NCI-H1436 (cell line): ENCODE results near the gene TBC1D8.
"Not testable (repeated sequence)": the region's sequence is repeated elsewhere in the genome, so short reads cannot be mapped to it uniquely, and the experiment has no call there.

ENCODE experiments used
- DNase-seq: peaks from one replicate; lab custom pipeline; 2025; lab: John Stamatoyannopoulos, UW

TBC1D8 gene

DNA sequence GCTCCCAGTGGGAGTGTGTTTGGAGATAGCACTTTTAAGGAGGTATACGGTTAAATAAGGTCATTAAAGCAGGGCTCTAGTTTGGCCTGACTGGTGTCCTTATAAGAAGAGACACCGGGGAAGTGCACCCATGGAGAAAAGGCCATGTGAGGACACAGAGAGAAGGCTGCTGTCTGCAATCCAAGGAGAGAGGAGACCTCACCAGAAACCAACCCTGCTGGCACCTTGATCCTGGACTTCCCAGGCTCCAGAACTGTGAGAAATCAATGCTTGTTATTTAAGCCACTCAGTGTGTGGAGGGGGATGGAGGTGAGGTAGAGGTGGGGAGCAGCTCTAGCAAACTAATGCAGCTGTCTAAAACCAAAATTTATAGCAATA lies 87.1 kb downstream of the TBC1D8 start:
- no peak for DNase-seq

DNA sequence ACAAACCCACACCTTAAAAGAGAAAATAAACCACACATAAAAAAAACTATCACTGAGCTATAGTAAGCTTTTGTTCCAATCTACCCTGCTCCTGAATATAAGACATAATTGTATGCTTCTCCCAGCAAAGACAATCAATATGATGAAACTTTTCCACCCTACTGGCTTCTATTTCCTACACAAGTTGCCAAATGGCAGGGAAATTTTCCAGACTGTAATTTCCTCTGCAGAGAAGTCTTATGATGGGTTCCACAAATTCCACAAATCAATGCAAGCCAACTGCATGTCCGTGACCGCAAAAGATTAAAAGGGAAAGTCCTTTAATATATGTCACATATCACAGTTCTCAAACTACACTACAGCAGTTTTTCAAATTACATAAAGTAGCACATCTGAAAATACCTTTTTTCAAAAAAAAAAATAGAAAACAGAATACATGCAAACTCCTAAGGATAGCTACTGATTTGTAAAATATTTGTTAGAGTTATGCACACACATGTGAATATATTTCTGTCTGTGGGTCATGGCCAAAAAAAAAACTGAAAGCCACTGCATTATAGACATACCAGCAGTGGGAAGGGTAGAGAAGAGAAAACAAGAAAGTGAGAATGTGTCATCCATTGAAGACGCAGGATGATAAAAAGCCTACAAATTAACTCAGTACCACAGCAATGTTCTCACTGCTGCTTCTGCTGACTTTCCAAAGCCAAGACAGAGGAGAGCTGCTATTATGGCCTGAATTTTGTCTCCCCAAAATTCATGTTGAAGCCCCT lies 87.6 kb downstream of the TBC1D8 start:
- no peak for DNase-seq

DNA sequence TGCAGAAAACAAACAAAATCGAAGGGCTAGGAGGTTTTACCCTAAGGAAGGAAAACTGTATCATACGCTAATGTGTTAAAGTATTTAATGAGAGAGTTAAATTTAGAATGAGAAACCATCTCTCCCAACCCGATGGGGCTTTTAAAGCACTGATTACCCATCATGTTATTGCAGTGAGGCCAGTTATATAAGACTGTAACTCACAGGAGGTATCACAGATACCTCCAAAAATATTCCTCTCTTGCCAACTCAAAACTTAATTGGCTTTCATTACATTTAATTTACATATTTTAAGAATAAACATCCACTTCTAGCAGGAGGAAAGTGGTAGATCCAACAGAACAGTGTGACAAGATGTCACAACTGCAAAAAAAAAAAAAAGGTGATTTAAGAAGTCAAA lies 92.8 kb downstream of the TBC1D8 start:
- DNase-seq, result no peak

DNA sequence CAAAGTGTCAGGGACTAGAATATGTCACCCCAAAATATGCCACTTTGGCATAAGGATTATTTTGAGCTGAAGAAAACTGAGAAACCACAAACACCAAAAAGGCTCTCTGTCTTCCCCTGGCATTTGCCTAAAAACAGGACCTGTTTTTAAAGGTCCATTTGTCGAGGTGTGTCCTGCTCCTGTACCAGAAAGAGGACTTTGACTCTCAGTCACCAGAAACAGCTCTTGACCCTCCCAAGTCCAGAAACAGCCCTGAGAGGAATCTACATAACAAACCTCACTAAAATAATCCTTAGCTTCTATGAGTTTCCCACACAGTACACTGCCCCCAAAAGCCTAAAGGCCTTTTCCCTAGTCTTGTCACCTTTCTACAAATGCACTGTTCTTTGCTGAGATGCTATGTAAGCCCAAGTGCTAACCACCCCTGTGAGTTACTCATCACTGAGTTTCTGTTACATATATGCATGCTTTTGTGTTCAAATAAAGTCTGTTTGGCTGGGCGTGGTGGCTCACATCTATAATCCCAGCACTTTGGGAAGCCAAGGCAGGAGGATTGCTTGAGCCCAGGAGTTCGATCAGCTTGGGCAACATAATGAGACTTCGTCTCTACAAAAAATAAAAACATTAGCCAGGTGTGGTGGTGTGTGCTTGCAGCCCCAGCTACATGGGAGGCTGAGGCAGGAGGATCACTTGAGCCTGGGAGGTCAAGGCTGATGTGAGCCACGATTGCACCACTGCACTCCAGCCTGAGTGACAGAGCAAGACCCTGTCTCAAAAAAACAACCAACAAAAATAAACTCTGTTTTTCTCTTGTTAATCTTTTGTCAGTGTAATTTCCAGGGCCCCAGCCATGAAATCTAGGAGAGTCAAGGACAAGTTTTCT lies 93.9 kb downstream of the TBC1D8 start:
- DNase-seq, result no peak

DNA sequence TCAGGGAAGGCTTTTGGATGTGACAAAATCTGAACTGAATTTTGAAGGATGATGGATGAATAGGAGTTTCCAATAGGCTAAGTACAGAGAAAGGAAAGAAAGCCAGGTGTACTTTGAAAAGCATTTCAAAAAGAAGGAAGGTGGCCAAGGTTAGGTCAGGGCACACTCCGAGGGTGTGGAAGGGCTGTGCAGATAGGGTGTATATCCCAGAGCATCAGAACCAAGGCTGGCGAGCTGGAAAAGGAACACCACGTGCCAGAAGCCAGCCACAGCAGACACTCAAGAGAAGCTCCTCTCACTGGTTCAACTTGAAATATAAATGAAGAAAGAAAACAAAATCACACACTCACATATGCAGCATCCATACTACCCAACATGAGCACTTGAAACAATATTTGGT lies 98.1 kb downstream of the TBC1D8 start:
- DNase-seq, result no peak

DNA sequence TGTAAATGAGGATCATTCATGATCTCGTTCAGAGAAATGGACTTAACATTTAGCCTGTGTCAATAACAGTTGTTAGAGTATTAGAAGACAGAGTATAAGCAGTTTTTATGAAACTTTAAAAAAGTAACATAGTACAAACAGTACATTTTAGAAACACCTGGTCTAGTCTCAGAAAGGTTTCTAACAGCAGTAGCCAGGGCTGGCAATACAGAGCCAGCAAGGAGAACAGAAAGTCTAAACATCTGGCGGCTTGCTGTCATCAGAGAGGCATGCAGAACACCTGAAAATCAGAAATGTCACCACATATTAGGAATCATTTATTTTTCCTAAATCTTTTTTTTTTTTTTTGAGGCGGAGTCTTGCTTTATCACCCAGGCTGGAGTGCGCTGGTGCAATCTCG lies 99.0 kb downstream of the TBC1D8 start:
- DNase-seq, result no peak

DNA sequence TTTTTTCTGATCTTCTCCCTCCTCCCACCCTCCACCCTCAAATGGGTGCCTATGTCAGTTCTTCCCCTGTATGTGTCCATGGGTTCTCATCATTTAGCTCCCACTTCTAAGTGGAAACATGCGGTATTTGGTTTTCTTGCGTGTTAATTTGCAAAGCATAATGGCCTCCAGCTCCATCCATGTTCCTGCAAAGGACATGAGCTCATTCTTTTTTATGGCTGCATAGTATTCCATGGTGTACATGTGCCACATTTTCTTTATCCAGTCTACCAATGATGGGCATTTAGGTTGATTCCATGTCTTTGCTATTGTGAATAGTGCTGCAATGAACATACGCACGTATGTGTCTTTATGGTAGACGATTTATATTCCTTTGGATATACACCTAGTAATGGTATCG lies 100.3 kb downstream of the TBC1D8 start:
- DNase-seq, result not testable (repeated sequence)

DNA sequence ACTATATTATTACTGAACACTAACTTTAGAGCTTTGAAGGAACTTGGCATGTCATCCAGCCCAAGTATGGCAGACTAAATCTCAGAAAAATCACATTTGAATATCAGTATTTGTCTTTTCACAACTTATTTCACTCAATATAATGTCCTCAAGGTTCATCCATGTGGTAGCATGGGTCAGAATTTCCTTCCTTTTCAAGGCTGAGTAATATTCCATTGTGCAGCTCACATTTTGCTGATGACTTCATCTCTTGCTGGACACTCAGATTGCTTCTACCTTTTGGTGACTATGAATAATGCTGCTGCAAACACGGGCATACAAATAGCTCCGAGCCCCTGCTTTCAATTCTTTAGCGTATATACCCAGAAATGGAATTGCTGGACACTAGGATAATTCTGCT lies 102.4 kb downstream of the TBC1D8 start:
- DNase-seq, result no peak

DNA sequence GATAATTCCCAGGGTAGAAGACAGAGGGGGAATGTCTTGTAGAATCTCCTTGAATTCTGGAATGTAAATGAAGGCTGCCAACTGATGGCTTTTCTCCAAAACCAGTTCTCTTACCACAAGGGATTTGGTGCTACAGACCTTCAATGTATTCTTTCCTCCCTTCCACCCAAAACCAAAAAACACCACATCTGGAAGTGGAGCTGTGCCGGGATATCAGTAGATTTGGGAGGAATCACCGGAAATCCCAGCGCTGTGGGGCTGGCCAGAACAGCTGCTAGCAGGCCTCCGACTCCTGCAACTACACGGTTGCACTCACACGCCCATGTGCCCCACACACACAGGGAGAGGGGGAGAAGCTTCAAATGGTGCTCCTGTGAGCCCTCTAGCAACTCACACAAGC lies 103.4 kb downstream of the TBC1D8 start:
- DNase-seq, result no peak

DNA sequence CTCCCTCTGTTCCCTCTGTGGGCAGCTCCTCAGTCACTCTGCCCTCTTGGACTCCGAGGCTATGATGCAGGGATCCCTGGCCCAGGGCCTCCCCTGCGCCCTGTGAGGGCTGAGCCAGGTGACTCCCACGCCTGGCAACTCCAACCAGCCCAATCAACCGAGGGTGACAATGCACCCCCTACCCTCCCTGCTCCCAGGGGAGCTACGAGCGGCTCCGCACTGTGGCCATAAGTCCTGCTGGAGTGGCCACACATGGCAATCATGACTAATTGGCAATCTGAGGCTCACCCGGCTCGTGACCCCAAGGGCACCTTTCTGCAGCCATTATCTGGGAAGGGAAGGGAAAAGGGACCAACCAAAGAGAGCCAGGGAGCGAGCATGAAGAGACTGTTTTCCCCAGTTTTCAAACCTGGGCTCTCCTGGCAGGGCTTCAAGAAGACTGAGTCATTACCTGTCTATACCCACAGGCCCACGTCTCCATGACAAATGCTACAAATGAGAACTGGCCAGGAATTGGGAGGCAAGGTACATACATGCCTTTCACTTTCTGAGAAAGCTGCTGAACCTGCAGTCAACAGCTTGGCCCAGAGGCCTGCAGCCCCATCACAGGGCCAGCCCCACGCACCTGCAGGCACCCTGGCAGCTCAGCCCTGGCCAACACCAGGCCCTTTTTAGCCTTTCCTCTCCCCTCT lies 104.0 kb downstream of the TBC1D8 start:
- no peak for DNase-seq

DNA sequence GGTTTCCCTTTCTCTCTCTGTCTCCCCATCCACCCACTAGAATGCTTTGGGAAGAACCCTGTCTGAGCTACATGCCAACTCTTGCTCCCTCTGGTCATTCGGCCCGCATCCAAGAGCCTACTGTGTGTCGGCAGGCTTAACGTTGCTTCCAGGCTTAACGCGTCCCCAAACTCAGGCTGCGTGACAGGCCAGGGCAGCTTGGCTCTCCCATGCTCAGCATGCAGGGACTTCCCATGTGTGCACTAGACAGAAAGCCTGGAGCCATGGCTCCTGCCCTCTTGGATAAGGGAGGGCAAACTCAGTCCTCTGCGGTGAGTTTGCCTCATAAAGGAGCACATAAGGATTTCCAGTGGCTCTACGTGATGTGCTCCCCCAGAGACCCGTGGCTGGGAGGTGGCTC lies 105.9 kb downstream of the TBC1D8 start:
- no peak for DNase-seq

DNA sequence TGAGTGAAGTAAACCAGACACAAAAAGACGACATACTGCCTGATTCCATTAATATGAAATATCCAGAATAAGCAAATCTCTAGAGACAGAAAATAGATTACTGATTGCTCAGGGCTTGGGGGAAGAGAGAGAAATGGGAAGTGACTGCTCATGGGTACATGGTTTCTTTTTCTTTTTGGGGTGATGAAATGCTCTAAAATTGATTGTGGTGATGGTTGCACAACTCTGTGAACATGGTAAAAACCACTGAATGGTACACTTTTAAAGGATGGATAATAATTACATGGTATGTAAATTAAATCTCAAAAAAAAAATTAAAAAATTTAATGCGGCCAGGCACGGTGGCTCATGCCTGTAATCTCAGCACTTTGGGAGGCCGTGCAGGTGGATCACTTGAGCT lies 109.8 kb downstream of the TBC1D8 start:
- DNase-seq, result no peak

DNA sequence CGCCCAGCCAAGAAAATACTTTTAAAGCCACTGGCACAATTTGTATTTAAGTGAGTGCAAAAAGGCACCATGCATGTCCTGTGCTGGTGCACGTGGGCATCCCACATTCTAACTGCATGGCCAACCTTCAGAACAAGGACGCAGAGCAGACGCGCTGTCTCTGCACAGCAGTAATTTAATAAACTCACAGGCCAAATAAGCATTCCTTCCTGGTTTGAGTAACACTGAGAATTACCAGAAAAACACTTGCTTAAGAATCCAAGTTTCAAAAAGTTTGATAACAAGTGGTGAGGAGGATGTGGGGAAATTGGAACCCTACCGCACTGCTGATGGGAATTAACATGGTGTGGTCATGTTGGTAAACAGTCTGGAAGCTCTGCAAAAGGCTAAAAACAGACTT lies 110.4 kb downstream of the TBC1D8 start:
- DNase-seq, result no peak

DNA sequence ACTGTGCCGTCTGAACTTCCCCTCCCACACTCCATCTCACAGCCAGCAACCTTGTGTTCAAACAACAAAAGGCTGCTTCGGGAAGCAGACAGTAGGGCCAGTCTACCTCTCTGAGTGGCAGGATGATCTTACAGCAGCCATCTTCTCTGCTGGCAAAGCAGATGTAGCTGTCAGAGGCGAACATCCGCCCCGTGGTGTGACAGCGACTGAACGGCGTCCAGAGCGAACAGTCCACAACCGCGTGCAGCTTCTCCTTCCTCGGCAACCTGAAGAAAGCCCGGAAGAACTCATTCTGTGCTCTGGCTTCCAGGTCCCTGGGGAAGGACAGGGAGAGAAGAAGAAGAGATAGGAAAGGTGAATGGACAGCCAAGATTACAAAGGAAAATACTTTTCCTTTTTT lies 111.1 kb downstream of the TBC1D8 start:
- no peak for DNase-seq

DNA sequence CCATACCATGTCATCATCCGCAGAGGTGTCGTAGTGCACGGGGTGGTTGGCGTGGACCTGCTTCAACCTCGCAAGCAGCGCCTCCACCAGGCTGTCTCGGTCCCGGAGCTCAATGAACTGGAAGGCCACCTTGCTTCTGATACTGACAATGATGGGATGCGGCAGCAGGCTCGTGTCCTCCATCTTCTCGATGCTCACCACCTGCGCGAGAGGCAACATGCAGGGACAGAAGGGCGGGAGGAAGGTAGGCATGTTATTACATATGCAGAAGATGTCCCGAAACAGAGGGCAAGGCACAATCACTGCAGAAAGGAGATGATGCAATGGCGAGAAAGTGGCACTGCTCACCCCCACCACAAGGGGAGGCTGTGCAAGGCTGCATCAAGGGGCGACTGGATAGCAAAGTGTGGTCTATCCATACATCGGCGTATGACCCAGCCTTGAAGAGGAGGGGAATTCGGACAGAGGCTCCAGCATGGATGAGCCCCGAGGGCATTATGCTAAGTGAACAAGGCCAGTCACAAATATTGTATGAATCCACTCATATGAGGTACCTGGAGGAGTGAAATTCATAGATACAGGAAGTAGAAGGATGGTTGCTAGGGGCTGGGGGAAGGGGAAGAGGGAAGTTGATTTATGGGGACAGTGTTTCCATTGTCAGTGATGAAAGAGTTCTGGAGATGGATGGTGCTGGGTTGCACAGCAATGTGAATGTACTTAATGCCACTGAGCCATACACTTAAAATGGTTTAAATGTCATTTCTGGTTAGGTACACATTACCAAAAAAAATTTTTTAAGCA lies 112.5 kb downstream of the TBC1D8 start:
- no peak for DNase-seq

DNA sequence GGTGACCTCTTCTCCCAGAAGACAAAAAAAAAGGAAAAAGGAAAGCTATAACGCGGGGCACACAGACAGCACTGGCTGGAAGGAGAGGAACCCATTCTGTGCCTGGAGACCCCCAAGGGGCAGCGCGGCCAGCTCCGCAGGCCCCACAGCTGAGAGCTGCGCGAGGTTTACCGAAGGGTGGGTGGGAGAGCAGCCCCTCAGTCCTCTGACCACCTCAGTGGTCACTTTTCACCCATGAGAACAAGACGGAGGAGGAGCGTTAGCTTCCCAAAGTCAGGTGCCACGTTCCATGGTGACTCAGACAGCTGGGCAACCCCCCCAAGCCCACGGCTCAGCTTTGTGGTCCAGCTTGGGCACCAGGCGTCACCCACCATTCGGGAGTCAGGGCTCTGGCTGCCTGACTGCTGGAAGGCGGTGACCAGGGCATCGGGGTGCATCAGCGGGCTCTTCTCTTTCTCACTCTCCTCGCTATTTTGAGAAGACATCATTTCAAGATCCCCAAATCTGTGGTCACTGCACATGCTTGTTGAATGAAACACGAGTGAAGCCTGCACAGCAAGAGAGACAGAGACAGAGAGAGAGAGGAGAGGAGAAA lies 113.9 kb downstream of the TBC1D8 start:
- no peak for DNase-seq

DNA sequence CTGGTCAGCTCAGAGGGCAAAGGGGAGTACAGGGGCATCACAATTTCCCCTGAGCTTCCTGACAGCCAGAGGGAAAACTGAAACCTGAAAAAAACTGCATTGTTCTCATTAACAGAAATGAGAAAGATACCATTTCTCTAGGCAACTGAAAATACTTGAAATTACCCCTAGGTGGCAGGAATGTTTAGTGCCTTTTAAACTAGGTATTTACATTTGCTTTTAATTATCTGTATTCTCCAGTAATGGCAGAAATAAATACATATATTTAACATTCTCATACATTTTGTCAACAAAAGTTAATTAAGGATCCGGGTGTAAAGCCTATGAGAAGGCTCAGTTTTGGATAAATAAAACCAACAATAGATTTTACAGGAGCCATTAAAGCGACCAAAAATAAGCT lies 114.6 kb downstream of the TBC1D8 start:
- no peak for DNase-seq

DNA sequence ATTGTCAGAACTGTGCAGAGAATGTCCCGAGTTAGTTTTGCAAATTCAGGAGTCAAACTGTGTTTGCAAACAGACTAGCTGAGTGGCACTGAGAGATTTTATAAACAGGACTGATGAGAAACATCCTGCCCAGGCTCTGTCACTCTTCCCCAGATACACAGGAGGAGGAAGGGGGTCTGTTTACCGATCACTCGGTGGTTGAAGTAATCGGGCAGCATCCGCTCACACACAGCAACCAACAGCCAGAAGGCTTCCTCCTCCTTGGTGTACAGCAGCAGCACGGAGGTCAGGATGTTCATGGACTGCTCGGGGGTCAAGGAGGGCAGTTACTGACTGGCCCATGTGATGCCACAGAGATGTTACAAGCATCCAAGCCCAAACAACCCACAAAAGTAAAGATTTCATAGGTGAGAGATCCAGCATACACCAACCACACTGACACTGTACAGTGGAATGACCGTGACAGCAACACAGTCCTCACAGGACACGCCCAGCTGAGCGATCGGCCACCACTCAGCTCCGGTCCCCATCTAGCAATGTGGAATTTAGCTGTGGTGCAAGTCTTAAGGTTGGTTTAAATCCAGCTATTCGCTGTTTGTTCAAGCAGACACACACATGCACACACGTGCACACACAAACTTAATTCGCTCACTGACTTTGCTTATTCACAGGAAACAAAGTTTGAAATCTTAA lies 119.0 kb downstream of the TBC1D8 start:
- DNase-seq, result no peak

DNA sequence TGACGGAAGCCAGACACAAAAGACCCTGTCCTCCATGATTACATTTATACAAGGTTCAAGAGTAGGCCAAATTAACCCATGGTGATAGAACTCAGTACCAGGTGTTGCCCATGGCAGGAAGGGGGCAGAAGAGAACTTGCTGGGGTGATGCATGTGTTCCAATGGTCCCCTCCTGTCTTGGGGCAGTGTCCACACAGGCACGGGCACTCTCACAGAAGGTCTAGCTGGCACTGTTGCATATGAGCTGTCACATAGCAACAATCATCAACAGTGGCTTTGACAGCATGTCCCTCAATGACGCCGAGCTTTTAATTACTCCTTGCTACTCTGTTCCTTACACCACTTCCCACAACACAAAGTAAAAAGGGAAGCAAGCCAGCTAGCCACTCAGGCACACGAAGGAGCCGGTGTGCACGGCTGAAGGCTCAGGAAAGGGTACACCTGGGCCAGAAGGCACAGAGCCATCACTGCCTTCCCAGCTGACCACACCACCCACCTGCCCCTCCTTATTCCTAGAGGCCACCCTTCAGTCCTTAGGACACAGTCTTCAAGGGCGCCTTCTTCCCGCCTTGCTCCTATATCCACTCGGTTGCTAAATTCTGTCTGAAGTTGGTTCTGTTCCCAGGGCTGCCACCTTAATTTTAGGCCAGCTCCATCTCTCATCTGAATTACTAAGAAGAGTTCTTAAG lies 120.2 kb downstream of the TBC1D8 start:
- DNase-seq, result no peak

DNA sequence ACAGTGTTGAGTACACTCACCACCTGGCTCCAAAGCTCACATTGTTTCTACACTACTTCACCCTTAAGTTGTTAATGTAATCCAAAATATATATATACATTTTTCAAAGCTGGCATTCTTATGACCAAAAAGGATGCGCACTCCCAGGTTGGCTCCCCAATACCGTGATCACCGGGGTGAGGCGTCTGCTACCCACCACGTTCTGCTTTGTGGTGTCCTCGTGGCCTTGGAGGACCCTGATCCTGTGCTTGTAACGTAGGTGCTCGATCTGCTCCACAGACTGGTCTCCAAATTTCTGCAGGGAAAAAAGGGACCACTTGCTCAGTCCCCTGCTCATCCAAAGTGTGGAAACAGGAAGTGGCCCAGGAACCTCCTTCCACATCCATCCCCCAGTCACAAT lies 123.3 kb downstream of the TBC1D8 start:
- no peak for DNase-seq
